NCI-H748 (cell line): Measurements from ENCODE around the gene CAVIN3.

Experiments used
- DNase-seq: peaks from one replicate; lab custom pipeline; 2025; ENCODE audit not compliant: unreplicated experiment; lab: John Stamatoyannopoulos, UW

The CAVIN3 gene, protein sequence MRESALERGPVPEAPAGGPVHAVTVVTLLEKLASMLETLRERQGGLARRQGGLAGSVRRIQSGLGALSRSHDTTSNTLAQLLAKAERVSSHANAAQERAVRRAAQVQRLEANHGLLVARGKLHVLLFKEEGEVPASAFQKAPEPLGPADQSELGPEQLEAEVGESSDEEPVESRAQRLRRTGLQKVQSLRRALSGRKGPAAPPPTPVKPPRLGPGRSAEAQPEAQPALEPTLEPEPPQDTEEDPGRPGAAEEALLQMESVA

GRCh38 chr11:6320411-6321155 is at the start of gene CAVIN3:
Gene CAVIN3 (minus strand): TSS chr11:6320501. CDS start chr11:6320476, 25 bp downstream.
- DNase-seq: peak; percentile 19

GRCh38 chr11:6365659-6366058 is 45.4 kb upstream of the CAVIN3 start:
- no peak for DNase-seq

DNA sequence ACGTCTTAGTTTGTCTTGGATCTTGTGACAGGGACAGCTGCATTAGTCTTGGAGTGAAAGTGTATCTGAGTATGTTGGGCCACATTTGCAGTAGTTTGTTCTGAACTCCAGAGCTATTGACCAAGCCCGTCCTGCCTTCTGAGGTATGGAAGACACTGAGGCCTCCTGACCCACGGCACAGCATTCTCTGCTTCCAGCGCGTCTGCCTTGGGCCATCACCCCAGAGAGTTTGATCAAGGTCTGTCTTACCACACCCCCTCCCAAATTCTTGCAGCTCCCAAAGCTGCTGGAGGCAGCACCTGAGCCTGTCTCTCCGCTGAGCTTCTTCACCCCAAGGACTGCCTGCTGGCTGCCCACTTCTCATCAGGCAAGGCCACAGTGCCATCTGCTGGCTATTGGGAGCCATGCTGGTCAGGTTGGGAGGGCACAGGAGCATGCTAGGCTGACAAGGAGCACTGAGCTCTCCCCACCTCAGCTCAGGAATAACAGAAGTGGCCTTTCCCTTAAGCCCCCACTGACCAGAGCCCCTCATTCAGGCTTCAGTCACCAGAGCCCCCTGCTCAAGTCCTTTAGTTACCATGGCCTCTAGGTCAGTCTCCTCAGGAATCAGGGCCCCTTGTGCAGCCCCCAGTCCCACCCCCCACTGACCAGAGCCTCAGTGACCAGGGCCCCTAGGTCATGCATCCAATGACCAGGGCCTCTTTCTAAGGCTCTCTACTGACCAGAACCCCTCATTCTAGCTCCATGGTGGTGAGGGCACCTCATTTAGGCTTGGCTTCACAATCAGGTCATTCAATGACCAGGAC is 42.8 kb upstream of the CAVIN3 start:
- peak; percentile 71 for DNase-seq

GRCh38 chr11:6362185-6362872 is 42.0 kb upstream of the CAVIN3 start:
- DNase-seq: no peak

GRCh38 chr11:6360183-6360582 is 39.9 kb upstream of the CAVIN3 start:
- no peak for DNase-seq

- DNase-seq: no peak
These were observed 36.9 kb upstream of the CAVIN3 start for GRCh38 chr11:6357222-6357621.

DNA sequence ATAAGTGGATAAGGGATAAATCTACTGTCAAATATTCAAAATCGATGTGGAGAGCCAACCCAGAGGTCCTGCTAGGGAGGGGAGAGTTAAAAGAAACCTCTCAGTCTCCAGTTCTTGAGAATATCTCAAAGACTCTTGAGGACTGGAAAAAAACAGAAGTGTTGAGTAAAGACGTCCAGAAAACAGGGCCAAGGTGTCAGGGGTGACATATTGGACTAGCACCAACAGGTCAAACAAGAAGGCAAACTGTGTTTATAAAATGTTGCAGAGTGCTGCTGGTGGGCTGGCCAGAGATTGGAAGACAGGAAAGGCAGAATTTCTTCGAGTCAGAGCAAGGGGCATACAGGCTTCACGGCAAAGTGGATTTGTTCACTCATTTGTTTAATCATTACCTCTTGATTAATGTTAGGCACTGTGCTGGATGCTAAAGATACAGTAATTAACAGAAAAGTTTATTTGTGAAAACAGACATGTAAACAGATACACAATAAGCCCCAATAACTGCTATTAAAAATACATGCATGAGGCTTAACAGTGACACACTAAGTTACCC is 36.3 kb upstream of the CAVIN3 start:
- no peak for DNase-seq

- DNase-seq: no peak
These were observed 34.6 kb upstream of the CAVIN3 start for GRCh38 chr11:6354651-6355485.

- peak; percentile 95 for DNase-seq
These were observed 33.2 kb upstream of the CAVIN3 start for GRCh38 chr11:6353367-6353987.

- no peak for DNase-seq
These were observed 31.6 kb upstream of the CAVIN3 start for GRCh38 chr11:6351782-6352382.

DNA sequence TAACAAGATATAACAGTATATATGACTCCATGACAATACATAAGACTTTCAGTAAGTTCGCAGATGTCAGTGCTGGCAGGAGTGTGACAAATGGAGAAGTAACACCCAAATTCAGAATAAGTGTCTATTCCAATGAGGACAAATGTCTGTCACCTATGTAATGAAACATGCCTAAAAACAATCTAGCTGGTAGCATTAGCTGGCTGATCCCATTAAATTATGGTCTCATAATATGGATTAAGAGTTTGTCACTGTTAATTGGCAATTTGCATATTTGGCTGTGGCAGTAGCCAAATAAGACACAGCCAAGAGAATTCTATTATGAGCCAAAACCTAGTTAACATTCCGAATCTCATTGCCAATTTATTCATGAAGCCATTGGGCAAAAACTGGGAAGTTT is 30.2 kb upstream of the CAVIN3 start:
- DNase-seq: no peak

- DNase-seq: no peak
These were observed 29.7 kb upstream of the CAVIN3 start for GRCh38 chr11:6350043-6350442.

DNA sequence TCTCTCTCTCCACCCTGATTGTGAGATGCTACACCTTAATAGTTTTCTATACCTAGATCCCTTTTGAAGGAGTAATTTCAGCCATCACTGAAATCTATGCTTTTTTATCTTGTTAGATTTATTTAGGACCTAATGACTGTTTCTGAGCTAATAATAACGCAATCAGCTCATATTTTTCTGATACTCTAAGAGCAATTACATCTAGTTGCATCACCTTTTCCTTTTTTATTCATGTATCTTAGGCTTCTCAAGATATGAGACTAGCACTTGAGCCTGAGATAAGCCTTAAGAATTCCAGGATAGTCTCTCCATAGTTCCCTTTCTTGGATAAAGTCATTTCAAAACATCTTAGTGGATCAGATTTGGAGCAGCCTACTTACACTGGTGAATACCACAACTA is 25.1 kb upstream of the CAVIN3 start:
- no peak for DNase-seq

GRCh38 chr11:6336293-6336692 is 16.0 kb upstream of the CAVIN3 start:
- DNase-seq: no peak

GRCh38 chr11:6334806-6335205 is 14.5 kb upstream of the CAVIN3 start:
- DNase-seq: no peak

- DNase-seq: peak; percentile 27
These were observed 12.8 kb upstream of the CAVIN3 start for GRCh38 chr11:6333095-6333494.

- DNase-seq: no peak
These were observed 11.8 kb upstream of the CAVIN3 start for GRCh38 chr11:6332066-6332465.

GRCh38 chr11:6328321-6328720 is 8.0 kb upstream of the CAVIN3 start:
- DNase-seq: no peak

- no peak for DNase-seq
These were observed 7.5 kb upstream of the CAVIN3 start for GRCh38 chr11:6327806-6328205.
